Fibroblast of pulmonary artery (primary cell): ENCODE data around the gene CCNY.

Experiments
- DNase-seq: peaks from one replicate; pipeline ENCODE4 v3.0.0-alpha.2; 2010; ENCODE audit warnings: low read depth
- H3K4me3 ChIP-seq: replicated peaks from 2 replicates; pipeline ENCODE4 v1.5.1; 2011; ENCODE audit warnings: low read depth, mild to moderate bottlenecking, control low read depth, low read length, moderate library complexity
- CTCF ChIP-seq: IDR thresholded peaks from 2 replicates; pipeline ENCODE4 v1.5.1; 2011; ENCODE audit warnings: mild to moderate bottlenecking, control low read depth, low read length, inconsistent platforms; ENCODE audit errors: missing control alignments

CCNY gene

GRCh38 chr10:35422228-35422627, 85.9 kb downstream of the CCNY start:
- DNase-seq: no peak
- no peak overlapping the region for H3K4me3 ChIP-seq
- no peak for TF ChIP-seq CTCF

GRCh38 chr10:35423505-35424306, 87.4 kb downstream of the CCNY start:
- H3K4me3 ChIP-seq: no peak overlapping the region
- peak; percentile 37 for DNase-seq
- TF ChIP-seq CTCF: no peak

- TF ChIP-seq CTCF: no peak
- H3K4me3 ChIP-seq: no peak overlapping the region
- no peak for DNase-seq
Observed at GRCh38 chr10:35424680-35425285, 88.5 kb downstream of the CCNY start.

GRCh38 chr10:35425595-35425994, 89.3 kb downstream of the CCNY start:
- no peak overlapping the region for H3K4me3 ChIP-seq
- peak; percentile 55 for DNase-seq
- no peak for TF ChIP-seq CTCF

GRCh38 chr10:35426657-35427056, 90.3 kb downstream of the CCNY start:
- no peak overlapping the region for H3K4me3 ChIP-seq
- DNase-seq: no peak
- TF ChIP-seq CTCF: no peak

GRCh38 chr10:35427543-35427942, 91.2 kb downstream of the CCNY start:
- DNase-seq: no peak
- no peak overlapping the region for H3K4me3 ChIP-seq
- TF ChIP-seq CTCF: no peak
